OCI-LY7 (cell line): ENCODE data around the gene CCR7.

Experiments used
- CTCF ChIP-seq: fragments of 200-600 bp; sonication (generic); conservative IDR thresholded peaks from 2 replicates; pipeline ENCODE4 v1.5.1; 2014; ENCODE audit warnings: mild to moderate bottlenecking, antibody characterized with exemption, low read length, moderate library complexity, mixed read lengths
- EZH2phosphoT487 ChIP-seq: fragments of 200-600 bp; sonication (generic); IDR thresholded peaks from 2 replicates; pipeline ENCODE4 v1.6.1; 2018; ENCODE audit warnings: low read depth, borderline replicate concordance, mild to moderate bottlenecking, mixed run types, antibody characterized with exemption, low read length, moderate library complexity, mixed read lengths

GRCh38 chr17:40517981-40518380 lies 47.3 kb downstream of the CCR7 start:
- TF ChIP-seq CTCF (no peak), EZH2phosphoT487 (no peak)
